Measurements from ENCODE around the gene C2CD4C.
"Not testable (repeated sequence)": the region's sequence is repeated elsewhere in the genome, so short reads cannot be mapped to it uniquely, and the experiment has no call there.

C2CD4C gene

GRCh38 chr19:438416-438958 is 29.5 kb upstream of the C2CD4C start:
- DNase-seq, result no peak

GRCh38 chr19:437041-437440 is 28.1 kb upstream of the C2CD4C start:
- no peak for DNase-seq

DNA sequence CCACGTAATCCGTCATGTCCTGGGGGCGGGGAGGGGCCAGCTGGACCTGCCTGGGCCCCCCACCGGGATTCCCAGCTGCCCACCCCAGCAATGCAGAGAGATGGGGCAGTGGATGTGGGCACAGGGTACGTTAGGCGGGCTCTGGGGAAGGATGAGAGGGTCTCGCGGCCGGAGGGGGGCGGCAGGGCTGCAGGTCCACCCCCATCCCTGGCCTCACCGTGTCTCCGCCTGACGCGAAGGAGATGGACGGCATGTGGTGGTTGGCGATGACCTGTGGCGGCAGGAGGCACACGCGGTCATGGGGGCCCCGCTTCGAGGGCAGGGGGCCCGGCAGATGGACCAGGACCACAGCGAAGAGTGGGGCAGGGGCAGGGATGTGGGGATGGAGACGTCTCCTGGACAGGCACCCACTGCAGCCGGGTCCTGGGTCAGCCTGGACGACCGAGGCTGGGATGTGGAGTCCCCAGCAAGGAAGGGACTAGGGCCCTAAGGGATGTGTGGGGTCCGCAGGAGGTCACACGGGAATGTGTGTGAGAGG is 27.5 kb upstream of the C2CD4C start:
- no peak for DNase-seq

DNA sequence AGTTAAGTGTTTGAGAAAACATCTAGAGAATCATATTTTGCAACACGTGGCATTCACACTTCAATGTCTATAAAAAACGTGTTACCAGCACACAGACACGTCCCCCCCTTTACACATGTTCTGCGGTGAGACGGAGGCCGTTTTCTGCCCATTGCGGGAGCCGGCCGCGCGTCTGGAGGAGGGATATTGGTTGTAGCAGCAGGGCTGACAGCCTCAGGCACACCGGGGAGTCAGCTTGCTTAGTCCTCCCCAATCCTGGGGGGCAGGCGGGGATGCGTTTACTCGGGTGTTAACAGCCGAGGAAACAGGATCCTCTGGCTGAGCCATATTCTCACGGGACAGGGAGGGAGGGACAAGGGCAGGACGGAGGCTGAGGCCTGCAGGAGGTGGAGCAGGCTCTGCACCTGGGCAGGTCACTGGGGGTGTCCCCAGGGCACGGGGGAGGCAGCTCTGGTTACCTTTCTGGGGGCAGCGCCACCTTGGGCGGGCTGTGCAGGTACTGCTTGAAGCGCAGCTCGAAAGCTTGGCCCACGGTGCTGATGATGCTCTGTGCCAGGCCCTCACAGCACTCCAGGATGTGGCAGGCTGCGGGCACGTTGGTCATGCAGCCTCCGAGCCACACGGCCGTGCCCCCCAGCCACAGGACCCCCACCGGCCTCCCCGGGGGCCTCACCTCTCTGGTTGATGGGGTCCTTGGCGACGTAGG is 26.9 kb upstream of the C2CD4C start:
- no peak for DNase-seq

DNA sequence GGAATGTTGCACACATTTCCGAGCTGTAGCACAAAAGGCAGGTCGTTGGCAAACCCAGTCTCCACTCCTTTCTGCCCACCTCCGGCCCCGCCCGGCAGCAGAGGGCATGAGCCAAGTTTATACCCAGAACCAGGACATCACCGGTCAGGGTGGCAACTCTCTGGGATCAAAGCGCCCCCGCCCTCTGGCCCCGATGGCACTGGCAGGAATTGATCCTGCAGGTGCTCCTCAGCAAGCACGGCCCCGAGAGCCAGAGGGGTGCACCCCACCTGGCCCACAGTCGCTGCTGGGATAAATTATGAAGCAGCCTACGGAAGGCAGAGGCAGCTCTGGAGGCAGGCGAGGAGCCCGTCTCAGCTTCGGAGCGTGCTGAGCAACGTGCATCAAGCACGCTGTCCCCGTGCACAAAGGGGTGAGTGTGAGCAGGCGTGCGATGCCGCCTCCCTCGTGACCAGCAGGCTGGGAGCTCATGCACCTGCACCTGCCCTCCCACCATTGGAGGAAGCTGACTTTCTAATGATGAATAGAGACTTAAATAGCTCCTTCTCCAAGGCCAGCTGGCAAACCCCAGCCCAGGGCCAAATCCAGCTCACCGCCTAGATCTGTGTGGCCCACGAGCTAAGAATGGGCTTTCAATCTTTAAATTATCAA is 26.2 kb upstream of the C2CD4C start:
- no peak for DNase-seq

DNA sequence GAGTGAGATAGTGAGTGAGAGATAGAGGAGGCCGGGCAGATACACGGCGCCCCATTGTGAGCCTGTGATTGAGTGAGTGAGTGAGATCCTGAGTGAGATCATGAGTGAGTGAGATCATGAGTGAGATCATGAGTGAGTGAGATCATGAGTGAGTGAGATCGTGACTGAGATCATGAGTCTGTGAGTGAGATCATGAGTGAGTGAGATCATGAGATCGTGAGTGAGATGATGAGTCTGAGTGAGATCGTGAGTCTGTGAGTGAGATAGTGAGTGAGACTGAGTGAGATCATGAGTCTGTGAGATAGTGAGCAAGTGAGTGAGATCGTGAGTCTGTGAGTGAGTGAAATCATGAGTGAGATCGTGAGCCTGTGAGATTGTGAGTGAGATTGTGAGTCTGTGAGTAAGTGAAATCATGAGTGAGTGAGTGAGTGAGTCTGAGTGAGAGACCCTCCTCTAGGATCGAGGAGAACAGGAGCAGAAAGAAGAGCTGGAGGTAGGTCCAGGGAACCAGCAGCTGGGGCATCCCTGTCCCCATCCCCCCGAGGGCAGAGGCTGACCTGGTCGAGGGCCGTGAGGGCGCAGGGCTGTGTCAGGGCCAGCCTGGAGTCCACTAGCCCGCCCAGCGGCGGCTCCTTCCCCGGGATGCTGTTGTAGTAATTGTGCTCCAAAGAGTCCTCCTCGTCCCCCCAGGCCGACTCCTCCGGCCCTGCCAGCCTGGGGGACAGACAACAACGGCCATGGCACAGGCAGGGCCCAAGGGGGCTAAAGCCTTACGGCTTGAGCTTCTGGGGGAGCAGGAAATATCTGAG is 25.4 kb upstream of the C2CD4C start:
- DNase-seq, result no peak

DNA sequence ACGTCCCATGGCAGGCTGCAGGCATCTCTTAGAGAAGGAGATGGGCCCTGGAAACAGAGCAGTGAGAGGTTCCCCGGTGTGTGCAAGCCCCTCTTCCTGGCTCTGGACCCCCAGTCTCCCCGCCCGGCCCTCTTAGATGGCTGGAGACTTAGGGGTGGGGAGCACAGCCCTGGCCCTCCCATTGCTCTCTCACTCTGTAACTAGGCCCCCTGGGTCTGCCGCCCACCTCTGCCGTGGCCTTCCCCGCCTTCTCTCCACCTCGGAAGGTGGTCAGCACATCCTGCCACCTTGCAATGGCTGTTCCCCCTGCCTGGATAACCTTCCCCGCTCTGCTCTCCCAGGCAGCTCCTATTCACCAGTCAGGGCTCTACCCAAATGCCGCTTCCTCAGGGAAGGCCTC is 21.8 kb upstream of the C2CD4C start:
- peak; percentile 13 for DNase-seq

DNA sequence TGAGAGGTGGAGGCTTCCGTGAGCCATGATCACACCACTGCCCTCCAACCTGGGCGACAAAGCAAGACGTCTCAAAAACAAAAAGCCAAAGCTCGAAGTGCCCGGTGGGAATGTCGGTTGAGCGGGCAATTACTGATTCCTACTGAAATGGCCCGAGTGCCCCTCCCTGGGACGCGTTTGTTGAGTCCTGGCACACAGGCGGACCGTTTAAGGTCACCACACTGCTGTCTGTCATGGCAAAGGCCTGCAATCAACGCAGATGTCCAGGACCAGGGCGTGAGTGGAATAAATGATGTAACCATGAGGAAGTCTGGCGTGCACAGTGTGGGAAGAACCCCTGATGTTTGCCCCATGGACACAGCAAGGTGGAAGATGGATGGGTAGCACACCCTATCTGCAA is 19.2 kb upstream of the C2CD4C start:
- DNase-seq, result no peak

- DNase-seq, result not testable (repeated sequence)
These were observed 18.7 kb upstream of the C2CD4C start for GRCh38 chr19:427675-428074.

- peak; percentile 67 for DNase-seq
These were observed 17.9 kb upstream of the C2CD4C start for GRCh38 chr19:426725-427445.

GRCh38 chr19:425056-425455 is 16.1 kb upstream of the C2CD4C start:
- no peak for DNase-seq

GRCh38 chr19:424546-424945 is 15.6 kb upstream of the C2CD4C start:
- no peak for DNase-seq

DNA sequence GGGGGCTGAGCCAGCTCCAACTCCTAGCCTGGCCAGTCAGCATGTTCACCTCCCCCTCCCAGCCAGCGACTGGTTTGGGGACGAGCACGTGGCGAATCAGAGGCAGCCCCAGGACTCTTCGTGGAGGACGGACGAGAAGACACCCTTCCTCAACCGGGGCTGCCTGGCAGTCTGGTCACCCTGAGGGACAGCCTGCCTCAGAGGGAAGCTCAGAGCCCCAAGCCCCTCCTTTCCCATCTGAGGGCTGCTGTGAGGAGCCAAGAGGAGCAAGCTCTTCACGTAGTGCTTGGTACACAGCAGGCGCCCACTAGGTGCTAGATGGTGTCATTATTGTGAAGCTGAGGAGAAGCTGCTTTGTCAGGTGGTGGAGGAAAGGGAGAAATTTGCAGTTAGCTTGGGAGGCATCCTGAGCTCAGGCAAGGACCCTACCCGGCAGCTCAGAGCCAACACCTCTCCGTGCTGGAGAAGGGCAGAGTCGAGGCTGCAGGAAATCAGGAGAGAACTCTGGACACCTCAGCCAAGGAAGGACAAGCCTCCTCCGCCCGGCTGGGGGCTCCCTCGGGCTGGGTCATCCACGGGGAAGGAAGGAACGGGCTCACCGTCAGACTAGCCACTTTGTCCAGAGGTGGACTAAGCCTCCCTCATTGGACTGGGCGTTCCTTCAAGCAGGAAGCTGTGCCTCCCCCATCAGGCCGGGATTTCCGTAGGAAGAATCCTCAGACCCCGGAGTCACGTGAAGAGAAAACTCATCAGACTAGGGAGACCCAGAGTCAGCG is 14.9 kb upstream of the C2CD4C start:
- no peak for DNase-seq

- not testable (repeated sequence) for DNase-seq
These were observed 13.9 kb upstream of the C2CD4C start for GRCh38 chr19:422917-423226.

GRCh38 chr19:422213-422916 is 13.4 kb upstream of the C2CD4C start:
- no peak for DNase-seq

DNA sequence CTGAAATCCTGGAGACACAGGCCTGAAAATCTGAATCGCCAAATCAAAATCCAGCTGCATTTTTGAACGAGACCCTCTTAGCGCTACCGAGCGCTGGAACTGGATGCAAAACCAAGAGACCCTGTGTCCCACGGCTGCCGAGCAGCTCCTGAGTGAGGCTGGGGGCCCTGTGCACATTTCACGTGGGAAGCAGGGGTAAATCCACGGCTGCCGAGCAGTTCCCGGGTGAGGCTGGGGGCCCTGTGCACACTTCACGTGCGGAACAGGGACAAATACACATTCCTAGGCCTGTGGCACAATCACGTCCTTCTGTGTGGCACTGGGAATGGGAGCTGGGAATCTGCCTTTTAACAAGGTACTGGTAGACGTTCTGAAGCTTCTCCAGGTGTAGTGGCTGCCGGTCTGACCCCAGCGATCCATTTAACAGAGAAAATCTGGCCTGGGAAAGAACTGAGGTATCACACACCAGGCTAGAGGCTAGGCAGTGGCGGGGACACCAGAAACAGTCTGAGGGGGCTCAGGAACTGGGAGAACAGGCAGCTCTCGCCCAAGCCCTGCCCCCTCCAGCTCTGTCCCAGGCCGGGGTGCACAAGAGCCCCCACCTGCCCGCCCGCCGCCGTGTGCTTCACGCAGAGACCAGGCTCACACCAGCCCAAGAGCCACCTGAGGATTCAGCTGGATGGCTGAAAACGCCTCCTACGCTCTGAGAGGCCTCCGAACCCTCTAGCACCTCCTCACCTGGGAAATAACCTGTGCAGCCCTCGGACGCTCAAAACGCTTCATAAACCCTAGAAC is 11.0 kb upstream of the C2CD4C start:
- peak; percentile 16 for DNase-seq

DNA sequence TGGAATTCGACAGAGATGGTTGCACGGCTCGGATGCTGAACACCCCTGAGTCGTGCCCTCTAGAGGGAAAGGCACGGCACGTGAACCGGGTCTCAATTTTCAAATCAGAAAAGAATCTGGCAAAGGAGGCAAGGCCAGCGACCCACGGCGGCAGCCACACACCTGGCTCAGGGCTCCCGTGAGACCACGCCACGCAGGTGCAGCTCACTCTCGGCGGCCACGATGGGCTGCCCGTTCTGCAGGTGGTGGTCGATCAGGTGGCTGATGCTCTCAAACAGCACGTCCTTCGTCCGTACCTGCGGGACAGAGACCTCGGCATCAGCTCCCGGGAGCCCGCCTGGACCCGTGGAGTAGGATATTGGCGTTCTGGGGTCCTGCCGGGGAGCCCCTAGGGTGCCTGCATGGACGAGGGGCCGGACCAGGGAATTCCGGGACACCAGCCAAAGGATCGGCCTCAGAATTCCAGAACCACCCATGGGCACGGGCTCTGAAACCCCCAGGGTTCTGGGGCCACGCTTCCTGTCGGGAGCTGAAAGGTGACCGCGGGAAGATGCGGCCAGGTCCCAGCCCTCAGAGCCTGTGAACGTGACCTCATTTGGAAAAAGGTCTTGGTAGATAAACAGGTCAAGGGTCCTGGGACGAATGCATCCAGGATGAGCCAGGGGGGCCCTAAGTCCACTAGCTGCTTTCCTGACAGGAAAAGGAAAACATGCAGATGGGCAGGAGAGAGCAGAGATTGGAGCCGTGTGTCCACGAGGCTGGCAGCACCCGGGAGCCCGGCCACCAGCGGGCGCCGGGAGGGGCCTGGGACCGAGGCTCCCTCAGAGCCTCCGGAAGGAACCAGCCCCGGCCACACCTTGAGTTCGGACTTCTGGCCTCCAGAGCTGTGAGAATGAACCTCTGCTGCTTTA is 10.1 kb upstream of the C2CD4C start:
- peak; percentile 20 for DNase-seq

- DNase-seq, result no peak
These were observed 7.5 kb upstream of the C2CD4C start for GRCh38 chr19:416416-416815.

- DNase-seq, result no peak
These were observed 6.3 kb upstream of the C2CD4C start for GRCh38 chr19:415292-415691.

Measured in femur (tissue), 1 donor.